ENCODE results near the gene TPPP2. TPM values are rescaled to one million over a fixed set of nuclear protein-coding genes. Genes with fewer than 3 reads are reported as not detected.
A peak's percentile ranks its signal among the peaks of the same experiment; 100 is the strongest.

Gene TPPP2
- total RNA-seq, 1 donor from 2014 or later, result not detected

DNA sequence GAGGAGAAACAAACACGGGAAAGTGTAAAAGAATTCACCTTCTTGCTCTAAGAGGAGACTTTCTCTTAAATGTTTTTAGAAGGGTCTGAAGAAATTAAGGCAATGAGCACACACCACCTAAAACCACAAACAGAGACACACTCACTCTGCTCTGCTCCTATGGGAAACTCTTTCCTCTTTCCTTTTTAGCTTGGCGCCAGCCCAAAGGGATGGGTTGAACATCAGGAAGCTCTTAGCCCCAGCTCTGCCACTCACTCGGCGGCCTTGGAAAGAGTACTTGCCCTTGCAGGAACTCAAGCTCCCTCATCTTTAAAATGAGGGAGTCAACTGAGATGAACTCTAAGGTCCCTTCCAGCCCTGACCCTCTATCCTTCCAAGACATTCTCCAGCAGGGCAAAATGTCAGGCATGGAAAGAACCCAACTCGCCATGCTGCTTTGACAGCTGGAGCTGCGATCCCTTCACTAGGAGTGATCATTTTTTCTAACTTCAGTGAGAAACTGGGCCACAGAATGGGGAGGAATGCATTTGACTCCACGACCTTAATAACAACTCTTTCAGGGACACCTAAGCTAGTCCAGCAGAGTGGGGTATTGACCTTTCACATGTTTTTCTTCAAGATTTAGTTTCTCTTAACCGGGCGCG, 26.6 kb downstream of the TPPP2 start:
- no peaks in the 10 kb centered on the region for H3K9me3 Mint-ChIP-seq (ENCODE audit: low read depth)
- H3K36me3 Mint-ChIP-seq (ENCODE audit: low read depth), result no peaks in the 10 kb centered on the region
- no peak for DNase-seq (ENCODE audit: low spot score)
- H3K4me1 Mint-ChIP-seq (ENCODE audit: low read depth), result peaks cover 25% of the 10 kb centered on the region
- no peak overlapping the region for H3K27ac Mint-ChIP-seq (ENCODE audit: unreplicated experiment)
- TF ChIP-seq CTCF (IDR thresholded peaks at IDR 0.05), result no peak
- no peak overlapping the region for H3K4me3 Mint-ChIP-seq (ENCODE audit: unreplicated experiment)
- H3K27me3 Mint-ChIP-seq (ENCODE audit: low read depth), result no peaks in the 10 kb centered on the region

GRCh38 chr14:21057803-21058675, 28.0 kb downstream of the TPPP2 start, which contains the start of gene RNASE8:
Gene RNASE8, plus strand, starts transcription at chr14:21057822. Its CDS starts 71 bp downstream, at chr14:21057893.
- H3K36me3 Mint-ChIP-seq (ENCODE audit: low read depth), result no peaks in the 10 kb centered on the region
- no peak for TF ChIP-seq CTCF (IDR thresholded peaks at IDR 0.05)
- peak within 1 kb of the TSS; percentile 20 for H3K27ac Mint-ChIP-seq (ENCODE audit: unreplicated experiment)
- DNase-seq (ENCODE audit: low spot score), result no peak
- peaks cover 35% of the 10 kb centered on the region for H3K4me1 Mint-ChIP-seq (ENCODE audit: low read depth)
- no peaks in the 10 kb centered on the region for H3K9me3 Mint-ChIP-seq (ENCODE audit: low read depth)
- no peaks in the 10 kb centered on the region for H3K27me3 Mint-ChIP-seq (ENCODE audit: low read depth)
- H3K4me3 Mint-ChIP-seq (ENCODE audit: unreplicated experiment), result no peak within 1 kb of the TSS

- Mint-ChIP-seq H3K27ac (ENCODE audit: unreplicated experiment) (no peak overlapping the region), H3K9me3 (ENCODE audit: low read depth) (no peaks in the 10 kb centered on the region), H3K36me3 (ENCODE audit: low read depth) (no peaks in the 10 kb centered on the region), H3K4me1 (ENCODE audit: low read depth) (peaks cover 44% of the 10 kb centered on the region), H3K27me3 (ENCODE audit: low read depth) (no peaks in the 10 kb centered on the region), H3K4me3 (ENCODE audit: unreplicated experiment) (no peak overlapping the region)
- no peak for DNase-seq (ENCODE audit: low spot score)
- no peak for TF ChIP-seq CTCF (IDR thresholded peaks at IDR 0.05)
Measured at GRCh38 chr14:21058903-21059302, 28.9 kb downstream of the TPPP2 start.

GRCh38 chr14:21059842-21060613, 30.0 kb downstream of the TPPP2 start:
- H3K9me3 Mint-ChIP-seq (ENCODE audit: low read depth), result no peaks in the 10 kb centered on the region
- H3K27me3 Mint-ChIP-seq (ENCODE audit: low read depth), result no peaks in the 10 kb centered on the region
- no peaks in the 10 kb centered on the region for H3K36me3 Mint-ChIP-seq (ENCODE audit: low read depth)
- peaks cover 46% of the 10 kb centered on the region for H3K4me1 Mint-ChIP-seq (ENCODE audit: low read depth)
- no peak for TF ChIP-seq CTCF (IDR thresholded peaks at IDR 0.05)
- H3K4me3 Mint-ChIP-seq (ENCODE audit: unreplicated experiment), result no peak overlapping the region
- DNase-seq (ENCODE audit: low spot score), result no peak
- H3K27ac Mint-ChIP-seq (ENCODE audit: unreplicated experiment), result no peak overlapping the region

Measured in chondrocyte (in vitro differentiated cells).